ENCODE measurements around the gene FILIP1. TPM values are rescaled to one million over a fixed set of nuclear protein-coding genes. Genes with fewer than 3 reads are reported as not detected.

Gene FILIP1
- total and polyA plus RNA-seq, 2 of the 8 experiments (the other 6 are each of a cell fraction or from before 2014, with no cell fraction given) = 2.4 to 5.7 TPM

DNA sequence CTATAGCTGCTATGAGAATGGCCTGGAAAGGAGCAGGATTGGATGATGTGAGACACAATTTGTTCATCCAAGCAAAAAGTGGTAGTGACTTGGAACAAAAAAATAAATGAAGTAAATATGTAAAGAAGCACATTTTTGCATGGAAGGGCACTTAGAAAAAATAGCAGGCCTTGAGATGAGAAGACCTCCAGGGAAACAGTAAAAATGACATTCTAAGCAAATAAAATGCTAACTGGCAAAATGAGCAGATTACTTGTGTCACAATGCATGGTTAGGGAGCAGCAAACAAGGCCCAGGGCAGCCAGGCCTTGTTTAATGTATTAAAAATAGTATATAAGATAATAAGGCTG, 230.2 kb downstream of the FILIP1 start (continued):
- TF ChIP-seq CBX8 (IDR thresholded peaks at IDR 0.05; ENCODE audit: borderline replicate concordance, low read depth, low read length) = no peak

Data from H1 (cell line).